Endothelial cell of umbilical vein (primary cell): ENCODE data around the gene TEX38. TPM values are rescaled to one million over a fixed set of nuclear protein-coding genes. Genes with fewer than 3 reads are reported as not detected.

ENCODE experiments used
- BruUV-seq: library from RNA; stranded (reverse); fragments of 400-500 nt; replicated peaks from 2 replicates; lab custom pipeline; 2021; lab: Mats Ljungman, UMichigan
- CTCF ChIA-PET: fragments of 300-600, 350-600 bp; sonication (Branson Sonifier 250); formaldehyde crosslinking; loops from one replicate; lab custom pipeline; 2021; ENCODE audit warnings: antibody characterized with exemption, inconsistent platforms; lab: Charles Lee
- POLR2A ChIA-PET: fragments of 300-600, 350-600 bp; sonication (Branson Sonifier 250); formaldehyde crosslinking; loops from one replicate; lab custom pipeline; 2021; ENCODE audit warnings: antibody characterized with exemption, inconsistent platforms; lab: Charles Lee
- DNase-seq: peaks from one replicate; pipeline ENCODE4 v3.0.0-alpha.2; 2011; ENCODE audit warnings: low read depth, low spot score
- FAIRE-seq: peaks from 2 replicates; lab custom pipeline; 2011; peaks lifted over from hg19 to GRCh38; lab: Jason Lieb, UNC
- H2AFZ ChIP-seq: 2 replicates; pipeline ENCODE4 v1.6.0; 2012; ENCODE audit warnings: low read depth, low read length, control low read depth, inconsistent platforms
- H3K27ac ChIP-seq: 2 replicates; pipeline ENCODE4 v1.5.1; 2011; ENCODE audit warnings: low read depth, mild to moderate bottlenecking, control low read depth, low read length, moderate library complexity; ENCODE audit not compliant: insufficient read depth
- H3K27me3 ChIP-seq, 2 experiments: 2 replicates each; pipeline versions ENCODE4 v1.6.0 to v1.6.1; 2011; ENCODE audit warnings: low read length in 2 of 2, mixed read lengths in 1 of 2; ENCODE audit not compliant: control insufficient read depth in 2 of 2, insufficient read depth in 2 of 2
- H3K36me3 ChIP-seq, 2 experiments: 2 replicates in 1 of 2; 3 replicates in 1 of 2; pipeline ENCODE4 v1.5.1; 2011; ENCODE audit warnings: low read length in 2 of 2, mild to moderate bottlenecking in 1 of 2, moderate library complexity in 1 of 2; ENCODE audit not compliant: control insufficient read depth in 2 of 2, insufficient read depth in 2 of 2; ENCODE audit errors: extremely low read depth in 1 of 2
- H3K4me1 ChIP-seq: 3 replicates; pipeline ENCODE4 v1.5.1; 2011; ENCODE audit warnings: mild to moderate bottlenecking, low read length; ENCODE audit not compliant: control insufficient read depth, insufficient read depth; ENCODE audit errors: extremely low read depth
- H3K4me2 ChIP-seq: 2 replicates; pipeline ENCODE4 v1.6.1; 2011; ENCODE audit warnings: low read length, control low read depth, mixed read lengths; ENCODE audit not compliant: insufficient read depth
- H3K4me3 ChIP-seq, 3 experiments: fragments of 200-600 bp in 1 of 3; sonication (generic), shearing (Covaris generic) in 1 of 3; replicated peaks in 1 of 3; 2 replicates each; pipeline ENCODE4 v1.5.1; 2011 to 2016; ENCODE audit warnings: control low read depth in 3 of 3, low read length in 3 of 3, mild to moderate bottlenecking in 2 of 3, inconsistent platforms in 1 of 3, low read depth in 1 of 3, moderate library complexity in 1 of 3; ENCODE audit not compliant: insufficient read depth in 1 of 3
- H3K79me2 ChIP-seq: 2 replicates; pipeline ENCODE4 v1.6.0; 2012; ENCODE audit warnings: low read length, inconsistent platforms; ENCODE audit not compliant: control insufficient read depth, insufficient read depth
- H3K9ac ChIP-seq: replicated peaks from 2 replicates; pipeline ENCODE3; 2011; ENCODE audit warnings: low read length, control low read depth; ENCODE audit not compliant: insufficient read depth; ENCODE audit errors: extremely low read depth
- H3K9me1 ChIP-seq: replicated peaks from 3 replicates; pipeline ENCODE4 v1.6.0; 2011; ENCODE audit warnings: mild to moderate bottlenecking, low read length; ENCODE audit not compliant: control insufficient read depth, insufficient read depth; ENCODE audit errors: extremely low read depth
- H3K9me3 ChIP-seq: replicated peaks from 2 replicates; pipeline ENCODE4 v1.5.1; 2012; ENCODE audit warnings: low read length, inconsistent platforms; ENCODE audit not compliant: control insufficient read depth, insufficient read depth
- H4K20me1 ChIP-seq: replicated peaks from 2 replicates; pipeline ENCODE3; 2011; ENCODE audit warnings: mild to moderate bottlenecking, low read length; ENCODE audit not compliant: control insufficient read depth, insufficient read depth; ENCODE audit errors: extremely low read depth
- EZH2 ChIP-seq: IDR thresholded peaks from 2 replicates; pipeline ENCODE4 v1.6.1; 2012; ENCODE audit warnings: borderline replicate concordance, low read depth, mild to moderate bottlenecking, moderate library complexity, low read length, inconsistent platforms; ENCODE audit not compliant: severe bottlenecking
- FOS ChIP-seq: IDR thresholded peaks from 2 replicates; pipeline ENCODE4 v1.6.1; 2011; ENCODE audit warnings: mild to moderate bottlenecking, low read length, moderate library complexity, borderline replicate concordance; ENCODE audit not compliant: insufficient read depth
- GATA2 ChIP-seq: IDR thresholded peaks from 2 replicates; pipeline ENCODE4 v1.7.0; 2011; ENCODE audit warnings: low read depth, mild to moderate bottlenecking, moderate library complexity, mixed read lengths, low read length; ENCODE audit not compliant: insufficient read length, insufficient read depth
- JUN ChIP-seq: IDR thresholded peaks from 2 replicates; pipeline ENCODE4 v1.6.1; 2011; ENCODE audit warnings: borderline replicate concordance, low read depth; ENCODE audit not compliant: insufficient read length, insufficient read depth
- MYC ChIP-seq: IDR thresholded peaks from one replicate; pipeline ENCODE4 v1.6.1; 2011; ENCODE audit warnings: mild to moderate bottlenecking, low read depth, low read length
- POLR2A ChIP-seq: IDR thresholded peaks from 2 replicates; pipeline ENCODE4 v1.6.1; 2012; ENCODE audit warnings: low read depth, mild to moderate bottlenecking, control low read depth, low read length
- POLR2AphosphoS5 ChIP-seq: IDR thresholded peaks from 2 replicates; pipeline ENCODE4 v1.6.1; 2012; ENCODE audit warnings: low read depth, mild to moderate bottlenecking, control low read depth, low read length, moderate library complexity; ENCODE audit not compliant: insufficient read depth
- dilution Hi-C: fragments of 300-500 bp; cut with MboI; formaldehyde crosslinking; loops from one replicate; pipeline ENCODE4 v1.15.0; 2019; ENCODE audit warnings: low sequenced_read_pairs; ENCODE audit not compliant: extremely low pct_ligation_motif_present
- intact Hi-C: fragments of 100-400 bp; cut with micrococcal nuclease; formaldehyde crosslinking; loops from one replicate; pipeline ENCODE4 v1.10.0; 2022
- polyA plus RNA-seq, 4 experiments: library from polyadenylated mRNA; depleted of rRNA in 3 of 4; stranded (reverse) in 3 of 4; unstranded in 1 of 4; fragments of >200 nt; gene quantifications; 2 replicates each; pipeline versions ENCODE4 v1.2.1 to v1.2.3, GENCODE V29; 2011 to 2012; ENCODE audit warnings: missing spikeins in 1 of 4
- total RNA-seq: library from RNA; stranded (reverse); gene quantifications from 2 replicates; pipeline ENCODE4 v1.2.3, GENCODE V29; 2021
- TF ChIP-seq, protein P1 (sequence below): IDR thresholded peaks from 2 replicates; pipeline ENCODE4 v1.6.1; 2011; ENCODE audit not compliant: insufficient read depth, insufficient read length
- TF ChIP-seq, protein P2 (sequence below), 2 donors: IDR thresholded peaks; 1 replicate in 1 of 2; 2 replicates in 1 of 2; pipeline ENCODE4 v1.5.1; 2011; ENCODE audit warnings: low read length in 2 of 2, mild to moderate bottlenecking in 2 of 2, moderate library complexity in 2 of 2, control low read depth in 1 of 2, inconsistent platforms in 1 of 2, low read depth in 1 of 2; ENCODE audit not compliant: insufficient read depth in 1 of 2; ENCODE audit errors: extremely low read depth in 1 of 2

TEX38 gene
- total and polyA plus RNA-seq, 2 donors (not counting 3 experiments of a cell fraction or from before 2014, with no cell fraction given) = not detected

- CTCF ChIA-PET = interaction anchor here (0.9 to 1.0 kb wide), 2 partner anchors 22 to 26 kb away, joined by 3 to 4 read pairs; no protein-coding TSS in a partner anchor
- dilution Hi-C loops (no loop called here), intact Hi-C loops (no loop called here)
- Histone ChIP-seq H3K4me3 (no peak overlapping the region), H4K20me1 (peaks cover 3% of the 10 kb centered on the region), H3K79me2 (no peaks in the 10 kb centered on the region), H3K4me1 (no peaks in the 10 kb centered on the region), H3K36me3 (peaks cover 16 to 24% of the 10 kb centered on the region in 2 experiments), H3K9me3 (no peaks in the 10 kb centered on the region), H3K9ac (no peak overlapping the region), H3K27ac (no peak overlapping the region), H3K9me1 (no peaks in the 10 kb centered on the region), H3K27me3 (no peaks in the 10 kb centered on the region), H2AFZ (no peak overlapping the region), H3K4me2 (no peak overlapping the region)
- DNase-seq (no peak), FAIRE-seq (no peak)
- no TSS peak for BruUV-seq
- TF ChIP-seq EZH2 (no peak), FOS (no peak), POLR2AphosphoS5 (no peak), POLR2A (no peak), JUN (no peak), MYC (no peak), GATA2 (no peak)
- TF ChIP-seq, protein P1, sequence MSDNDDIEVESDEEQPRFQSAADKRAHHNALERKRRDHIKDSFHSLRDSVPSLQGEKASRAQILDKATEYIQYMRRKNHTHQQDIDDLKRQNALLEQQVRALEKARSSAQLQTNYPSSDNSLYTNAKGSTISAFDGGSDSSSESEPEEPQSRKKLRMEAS = no peak
- TF ChIP-seq, protein P2, sequence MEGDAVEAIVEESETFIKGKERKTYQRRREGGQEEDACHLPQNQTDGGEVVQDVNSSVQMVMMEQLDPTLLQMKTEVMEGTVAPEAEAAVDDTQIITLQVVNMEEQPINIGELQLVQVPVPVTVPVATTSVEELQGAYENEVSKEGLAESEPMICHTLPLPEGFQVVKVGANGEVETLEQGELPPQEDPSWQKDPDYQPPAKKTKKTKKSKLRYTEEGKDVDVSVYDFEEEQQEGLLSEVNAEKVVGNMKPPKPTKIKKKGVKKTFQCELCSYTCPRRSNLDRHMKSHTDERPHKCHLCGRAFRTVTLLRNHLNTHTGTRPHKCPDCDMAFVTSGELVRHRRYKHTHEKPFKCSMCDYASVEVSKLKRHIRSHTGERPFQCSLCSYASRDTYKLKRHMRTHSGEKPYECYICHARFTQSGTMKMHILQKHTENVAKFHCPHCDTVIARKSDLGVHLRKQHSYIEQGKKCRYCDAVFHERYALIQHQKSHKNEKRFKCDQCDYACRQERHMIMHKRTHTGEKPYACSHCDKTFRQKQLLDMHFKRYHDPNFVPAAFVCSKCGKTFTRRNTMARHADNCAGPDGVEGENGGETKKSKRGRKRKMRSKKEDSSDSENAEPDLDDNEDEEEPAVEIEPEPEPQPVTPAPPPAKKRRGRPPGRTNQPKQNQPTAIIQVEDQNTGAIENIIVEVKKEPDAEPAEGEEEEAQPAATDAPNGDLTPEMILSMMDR (IDR thresholded peaks at IDR 0.05; ENCODE audit: extremely low read depth in 1 of 2, insufficient read depth in 1 of 2, low read depth in 1 of 2, low read length in 2 of 2) = no peak
- POLR2A ChIA-PET = interaction anchor here (0.6 kb wide), 1 partner anchor 104 kb away, joined by 3 read pairs; no protein-coding TSS in a partner anchor
Measured at GRCh38 chr1:46703927-46704641, 32.4 kb downstream of the TEX38 start.
